ENCODE data around the gene TAAR6.
"Not testable (repeated sequence)": the region's sequence is repeated elsewhere in the genome, so short reads cannot be mapped to it uniquely, and the experiment has no call there.

TAAR6 gene

DNA sequence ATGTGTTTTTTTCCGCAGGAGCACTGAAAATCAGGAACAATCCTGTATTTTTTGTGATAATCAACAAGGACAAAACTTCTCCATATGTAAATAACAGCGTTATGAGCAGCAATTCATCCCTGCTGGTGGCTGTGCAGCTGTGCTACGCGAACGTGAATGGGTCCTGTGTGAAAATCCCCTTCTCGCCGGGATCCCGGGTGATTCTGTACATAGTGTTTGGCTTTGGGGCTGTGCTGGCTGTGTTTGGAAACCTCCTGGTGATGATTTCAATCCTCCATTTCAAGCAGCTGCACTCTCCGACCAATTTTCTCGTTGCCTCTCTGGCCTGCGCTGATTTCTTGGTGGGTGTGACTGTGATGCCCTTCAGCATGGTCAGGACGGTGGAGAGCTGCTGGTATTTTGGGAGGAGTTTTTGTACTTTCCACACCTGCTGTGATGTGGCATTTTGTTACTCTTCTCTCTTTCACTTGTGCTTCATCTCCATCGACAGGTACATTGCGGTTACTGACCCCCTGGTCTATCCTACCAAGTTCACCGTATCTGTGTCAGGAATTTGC lies at the start of gene TAAR6:
TAAR6 (plus strand) TSS at position 102 of the 557 bp plus-strand sequence; CDS start at position 102, 0 bp downstream.
- DNase-seq, result no peak

DNA sequence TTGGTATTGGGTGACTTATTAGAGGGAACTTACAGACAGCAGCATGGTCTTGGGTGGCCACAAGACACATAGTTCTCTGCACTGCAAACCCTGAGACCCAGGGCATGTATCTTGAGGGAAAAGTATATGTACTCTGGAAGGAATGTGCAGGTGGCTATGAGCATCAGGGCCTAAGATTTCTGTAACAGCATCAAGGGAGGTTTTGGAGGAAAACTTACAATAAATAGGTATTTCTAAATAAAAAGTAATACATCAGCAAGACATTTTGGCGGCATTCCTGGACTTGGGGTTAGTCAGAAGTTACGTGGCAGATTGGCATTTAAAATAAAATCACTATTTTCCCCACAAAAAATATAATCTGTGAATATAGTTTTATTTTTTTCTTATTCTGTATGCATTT lies 49.2 kb upstream of the TAAR6 start:
- no peak for DNase-seq

- no peak for DNase-seq
Observed at GRCh38 chr6:132524646-132525045, 45.5 kb upstream of the TAAR6 start.

GRCh38 chr6:132525866-132526265 lies 44.3 kb upstream of the TAAR6 start:
- DNase-seq, result no peak

DNA sequence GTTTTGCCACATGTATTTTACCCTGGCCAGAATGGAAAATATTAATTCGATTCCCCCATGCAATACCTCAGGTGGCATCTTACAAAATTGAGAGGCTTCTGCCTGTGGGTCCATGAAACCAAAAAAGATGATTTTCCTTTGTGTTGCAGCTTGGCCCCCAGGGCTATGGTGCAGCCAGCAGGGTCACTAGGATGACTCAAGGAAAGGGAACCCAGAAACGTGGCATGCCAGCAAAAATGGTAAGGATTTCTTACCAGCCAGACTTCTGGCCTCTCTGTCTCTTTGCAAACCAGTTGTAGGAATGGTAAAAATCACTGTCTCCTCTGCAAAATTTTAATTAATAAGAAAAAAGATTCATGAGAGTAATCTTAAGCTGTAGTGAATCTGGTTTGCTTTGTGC lies 43.7 kb upstream of the TAAR6 start:
- DNase-seq, result no peak

- no peak for DNase-seq
Observed at GRCh38 chr6:132527791-132528190, 42.3 kb upstream of the TAAR6 start.

DNA sequence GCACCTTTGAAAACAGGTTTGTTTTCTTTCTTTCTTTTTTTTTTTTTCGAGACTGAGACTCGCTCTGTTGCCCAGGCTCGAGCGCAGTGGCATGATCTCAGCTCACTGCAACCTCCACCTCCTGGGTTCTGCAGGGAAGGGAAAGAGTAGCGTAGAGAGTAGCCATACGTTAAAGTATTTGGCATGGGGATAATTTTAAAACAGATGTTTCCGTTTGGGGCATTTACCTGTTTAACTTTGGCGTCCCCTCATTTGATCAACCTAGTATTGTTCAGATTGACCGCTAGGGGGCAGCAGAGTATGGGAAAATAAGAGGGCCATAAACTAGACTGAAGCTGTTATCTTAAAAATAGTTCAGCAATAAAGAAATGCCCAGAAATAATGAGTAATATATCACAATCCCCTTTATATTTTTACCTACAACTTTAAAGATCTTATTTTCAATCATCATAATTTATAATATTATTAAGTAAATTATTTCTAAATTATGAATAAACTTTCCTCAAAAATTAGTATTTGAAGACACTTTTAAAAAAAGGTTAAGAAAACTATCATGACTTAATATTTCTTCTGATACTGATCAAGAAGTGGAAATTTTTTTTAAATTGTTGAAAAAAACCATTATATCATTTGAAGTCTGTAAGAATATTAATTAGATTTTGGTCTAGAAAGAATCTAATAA lies 39.7 kb upstream of the TAAR6 start:
- DNase-seq, result peak; percentile 22 to 34

GRCh38 chr6:132534546-132534945 lies 35.6 kb upstream of the TAAR6 start:
- not testable (repeated sequence) for DNase-seq

DNA sequence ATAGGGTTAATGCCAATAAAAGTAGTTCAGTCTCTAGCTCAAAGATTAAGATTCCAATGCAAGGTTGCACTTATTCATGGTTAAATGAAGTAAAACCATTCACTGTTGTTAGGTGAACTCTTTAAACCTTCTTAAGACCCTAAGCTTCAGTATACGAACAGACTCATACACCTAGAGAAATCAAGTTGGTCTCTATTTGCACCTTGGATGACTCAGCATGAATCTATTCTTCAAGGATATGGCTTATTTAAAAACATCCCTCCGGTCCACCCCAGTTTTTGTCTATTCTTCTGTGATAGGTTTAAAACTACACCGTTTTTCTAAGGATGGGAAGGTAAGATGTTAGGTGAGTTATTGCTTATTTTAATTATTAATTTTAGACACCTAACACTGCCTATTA lies 33.0 kb upstream of the TAAR6 start:
- DNase-seq, result no peak

DNA sequence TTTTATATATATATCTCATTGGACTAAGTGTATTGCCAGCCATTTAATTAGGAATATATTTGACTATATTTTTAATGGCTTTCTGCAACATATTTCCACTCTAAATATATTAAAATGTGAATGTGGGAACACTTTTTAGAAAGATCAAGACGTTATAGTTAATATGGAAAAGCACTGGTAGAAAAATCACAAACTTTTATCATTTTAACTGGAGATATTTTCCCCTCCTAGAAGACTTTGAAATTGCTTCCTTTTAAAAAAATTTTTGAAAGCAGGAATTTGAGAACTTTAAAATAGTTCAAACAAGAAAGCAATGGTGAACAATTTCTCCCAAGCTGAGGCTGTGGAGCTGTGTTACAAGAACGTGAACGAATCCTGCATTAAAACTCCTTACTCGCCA lies 32.1 kb upstream of the TAAR6 start, which contains the start of gene TAAR9:
TAAR9 (plus strand) TSS at position 301 of the 400 bp plus-strand sequence; CDS start at position 314, 13 bp downstream.
- no peak for DNase-seq

- DNase-seq, result no peak
Observed at GRCh38 chr6:132544826-132545225, 25.3 kb upstream of the TAAR6 start.

DNA sequence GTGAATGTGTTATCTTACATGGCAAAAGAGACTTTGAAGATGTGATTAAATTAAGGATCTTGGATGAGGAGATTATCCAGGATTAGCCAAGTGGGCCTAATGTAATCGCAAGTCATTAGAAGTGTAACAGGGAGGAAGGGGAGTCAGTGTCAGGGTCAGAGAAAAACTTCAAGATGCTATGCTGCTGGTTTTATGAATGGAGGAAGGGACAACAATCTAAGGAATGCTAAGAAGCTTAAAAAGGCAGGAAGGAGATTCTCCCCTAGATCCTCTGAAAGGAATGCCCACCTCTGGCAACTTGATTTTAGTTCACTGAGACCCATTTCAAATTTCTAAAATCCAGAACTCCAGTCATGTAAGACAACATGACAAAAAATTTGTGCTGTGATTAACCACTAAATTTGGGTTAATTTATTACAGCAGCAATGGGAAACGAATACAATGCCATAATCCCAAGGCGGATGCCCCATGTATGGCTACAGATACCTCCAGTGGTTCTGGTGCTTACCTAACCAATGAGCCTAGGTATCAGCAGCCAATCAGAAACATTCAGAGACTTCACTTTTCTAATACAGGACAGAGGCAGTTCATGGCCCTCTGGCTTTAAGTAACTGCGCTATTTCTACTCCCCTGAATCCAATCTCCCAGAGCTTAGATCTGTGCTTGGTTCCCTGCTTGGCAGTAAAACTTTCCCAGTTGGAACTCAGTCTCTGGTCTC lies 21.2 kb upstream of the TAAR6 start:
- DNase-seq, result no peak

DNA sequence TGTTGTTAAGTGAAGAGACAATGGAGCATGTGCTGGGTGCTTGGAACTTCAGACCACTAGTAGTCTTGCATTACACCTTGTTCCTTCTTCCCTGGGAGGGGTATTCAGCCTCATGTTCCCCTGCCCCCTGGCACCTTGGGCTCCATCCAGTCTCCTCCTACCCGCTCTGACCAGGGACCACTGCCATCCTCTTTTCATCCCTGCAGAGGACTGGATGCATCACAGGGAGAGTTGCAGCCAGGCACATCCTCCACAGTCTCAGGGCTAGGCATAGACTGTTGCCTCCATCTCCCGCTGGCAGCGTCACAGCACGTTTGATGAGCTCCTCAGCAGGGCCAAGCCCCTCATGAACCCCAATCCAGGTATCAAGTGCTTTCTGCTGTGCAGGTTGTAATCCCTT lies 18.9 kb upstream of the TAAR6 start:
- no peak for DNase-seq

DNA sequence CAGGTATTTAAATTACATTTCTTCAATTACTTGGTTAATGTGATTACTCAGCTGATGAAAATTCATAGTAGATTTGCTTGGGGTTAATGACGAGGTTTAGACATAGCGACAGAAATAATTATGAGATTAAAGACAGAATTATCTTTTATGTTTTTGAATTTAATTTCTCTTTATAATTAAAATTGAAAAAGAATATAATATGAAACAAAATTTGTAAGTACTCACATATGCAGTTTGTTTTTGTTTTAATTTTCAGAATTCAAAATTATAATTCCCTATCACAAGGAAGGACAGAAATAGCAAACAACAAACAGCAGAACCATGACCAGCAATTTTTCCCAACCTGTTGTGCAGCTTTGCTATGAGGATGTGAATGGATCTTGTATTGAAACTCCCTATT lies 17.8 kb upstream of the TAAR6 start, which contains the start of gene TAAR8:
TAAR8 (plus strand) TSS at position 301 of the 400 bp plus-strand sequence; CDS start at position 322, 21 bp downstream.
- no peak for DNase-seq

DNA sequence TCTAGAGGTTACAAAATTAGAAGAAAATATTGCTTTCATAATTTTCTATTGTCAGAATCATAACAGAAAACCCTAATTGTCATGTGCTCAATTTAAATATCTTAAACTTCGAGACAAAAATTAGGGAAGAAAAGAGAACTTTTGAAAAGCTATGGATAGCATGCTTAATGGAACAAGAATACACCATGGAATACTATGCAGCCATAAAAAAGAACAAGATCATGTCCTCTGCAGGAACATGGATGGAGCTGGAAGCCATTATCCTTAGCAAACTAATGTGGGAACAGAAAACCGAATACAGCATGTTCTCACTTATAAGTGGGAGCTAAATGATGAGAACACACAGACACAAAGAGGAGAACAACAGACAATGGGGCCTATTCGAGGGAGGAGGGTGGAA lies 10.0 kb upstream of the TAAR6 start:
- not testable (repeated sequence) for DNase-seq

DNA sequence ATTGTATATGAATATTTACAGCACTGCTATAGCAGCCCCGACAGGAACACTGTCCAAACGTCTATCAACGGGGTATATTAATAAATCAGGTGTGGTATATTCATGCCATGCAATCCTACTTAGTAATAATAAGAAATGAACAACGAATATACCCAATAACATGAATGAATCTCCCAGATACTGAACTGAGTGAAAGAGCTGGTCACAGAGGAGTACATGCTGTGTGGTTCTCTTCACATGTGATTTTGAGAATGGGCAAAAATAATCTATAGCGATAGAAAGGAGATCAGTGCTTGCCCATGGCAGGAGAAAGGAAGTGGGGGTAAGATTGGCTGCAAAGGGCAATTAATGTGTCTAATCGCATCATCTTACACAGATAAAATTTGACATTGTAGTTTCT lies 3.7 kb upstream of the TAAR6 start:
- DNase-seq, result no peak

- no peak for DNase-seq
Observed at GRCh38 chr6:132567566-132567965, 2.6 kb upstream of the TAAR6 start.

DNA sequence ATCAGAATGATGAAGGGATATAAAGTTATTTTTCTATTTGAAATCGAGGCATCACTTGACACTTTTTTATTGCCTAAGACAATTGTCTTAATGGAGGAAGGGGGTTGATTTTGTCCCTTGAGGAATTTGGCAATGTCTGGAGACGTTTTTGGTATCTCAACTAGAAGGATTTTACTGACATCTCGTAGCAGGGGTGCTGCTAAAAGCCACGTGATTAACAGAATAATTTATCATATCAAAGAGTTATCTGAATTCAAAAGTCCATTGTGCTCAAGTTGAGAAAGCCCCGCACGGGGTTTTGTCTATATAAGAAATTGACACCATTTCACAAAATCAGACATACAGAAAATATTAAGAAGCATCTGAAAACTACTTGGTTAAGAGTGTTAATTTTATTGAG lies 1.5 kb upstream of the TAAR6 start:
- DNase-seq, result no peak

GRCh38 chr6:132569170-132569569 lies 952 bp upstream of the TAAR6 start:
- DNase-seq, result no peak

- no peak for DNase-seq
Observed at GRCh38 chr6:132571774-132572173, 1.7 kb downstream of the TAAR6 start.

GRCh38 chr6:132584698-132585097 lies 14.6 kb downstream of the TAAR6 start:
- DNase-seq, result no peak

- no peak for DNase-seq
Observed at GRCh38 chr6:132587424-132587823, 17.3 kb downstream of the TAAR6 start.

GRCh38 chr6:132589454-132589853 lies 19.3 kb downstream of the TAAR6 start, which contains the start of gene TAAR5:
TSS of gene TAAR5 (minus strand) at chr6:132589741. CDS start at chr6:132589686, 55 bp downstream.
- DNase-seq, result no peak

DNA sequence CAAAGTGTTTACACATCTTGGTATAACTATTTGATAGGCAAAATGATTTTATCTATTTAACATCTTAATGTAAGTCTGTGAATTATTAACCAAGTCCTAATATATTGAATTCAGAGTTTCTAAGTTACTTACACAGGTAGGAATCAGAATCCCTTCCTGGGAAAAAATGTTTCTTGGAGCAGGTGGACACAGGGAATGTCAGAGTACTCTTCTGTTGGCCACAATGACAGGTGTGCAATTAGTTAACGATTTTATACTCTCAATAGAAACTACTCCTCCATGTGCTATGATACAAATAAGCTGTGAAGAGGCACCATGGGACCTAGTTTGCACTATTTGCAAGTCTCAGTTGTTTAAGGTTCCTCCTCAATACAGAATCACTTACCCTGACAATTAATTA lies 20.2 kb downstream of the TAAR6 start:
- DNase-seq, result no peak

All from NCI-H446 (cell line).